Activated B cell treated with CpG ODN at 0.5 μM for 24 hours (primary cell): ENCODE data around the gene ANKRD13A. TPM values are rescaled to one million over a fixed set of nuclear protein-coding genes. Genes with fewer than 3 reads are reported as not detected.

Experiments used
- ATAC-seq: fragments of 200-7000 bp; cut with Tn5 transposase; one replicate; pipeline ENCODE4 v1.10.0; 2021; ENCODE audit warnings: low read depth, mild to moderate bottlenecking, moderate library complexity
- CTCF ChIA-PET: fragments of 350-600 bp; sonication (Branson Sonifier 250); formaldehyde crosslinking; loops from one replicate; lab custom pipeline; 2021; ENCODE audit warnings: antibody characterized with exemption; lab: Charles Lee
- POLR2A ChIA-PET: fragments of 350-600 bp; sonication (Branson Sonifier 250); formaldehyde crosslinking; loops from one replicate; lab custom pipeline; 2021; ENCODE audit warnings: antibody characterized with exemption; lab: Charles Lee
- DNase-seq: peaks from one replicate; pipeline ENCODE4 v3.0.0; 2022
- H3K27ac Mint-ChIP-seq: one replicate; pipeline ENCODE4 v1.8.0; 2020; ENCODE audit warnings: mixed read lengths
- H3K27me3 Mint-ChIP-seq: one replicate; pipeline ENCODE4 v1.8.0; 2021; ENCODE audit warnings: mixed read lengths
- H3K36me3 Mint-ChIP-seq: one replicate; pipeline ENCODE4 v1.8.0; 2021; ENCODE audit warnings: low read depth, mixed read lengths
- H3K4me1 Mint-ChIP-seq: one replicate; pipeline ENCODE4 v1.8.0; 2021; ENCODE audit warnings: mixed read lengths
- H3K4me3 Mint-ChIP-seq: one replicate; pipeline ENCODE4 v1.8.0; 2020; ENCODE audit warnings: mild to moderate bottlenecking, mixed read lengths
- H3K9me3 Mint-ChIP-seq: one replicate; pipeline ENCODE4 v1.8.0; 2020; ENCODE audit warnings: mixed read lengths
- intact Hi-C: fragments of 100-400 bp; cut with micrococcal nuclease; formaldehyde crosslinking; loops from one replicate; pipeline ENCODE4 v1.15.1; 2024
- total RNA-seq: library from RNA; stranded (reverse); gene quantifications from 2 replicates; pipeline ENCODE4 v1.2.3, GENCODE V29; 2022
- TF ChIP-seq, protein P1 (sequence below): fragments of 200-600 bp; IDR thresholded peaks from one replicate; pipeline ENCODE4 v1.8.0; 2022; ENCODE audit warnings: antibody characterized with exemption, mild to moderate bottlenecking

The ANKRD13A gene
- total RNA-seq, 1 donor from 2014 or later: 135 TPM

- DNase-seq: no peak
- H3K27ac Mint-ChIP-seq: peak overlapping the region; percentile 98
- intact Hi-C loops: loop anchor here (2.0 to 10.0 kb wide), 3 partner anchors 116 to 1406 kb away; partner anchors contain the start of genes ATP2A2, GLTP and SH2B3
- ChIA-PET POLR2A (interaction anchor here (0.5 to 13.7 kb wide), 13 partner anchors 10 to 1594 kb away, joined by 3 to 251 read pairs (median 4); partner anchors contain the start of genes FAM216A and GPN3), CTCF (interaction anchor here (1.4 to 3.0 kb wide), 2 partner anchors 13 to 32 kb away, joined by 3 to 12 read pairs; no protein-coding TSS in a partner anchor)
- no peaks in the 10 kb centered on the region for H3K27me3 Mint-ChIP-seq
- H3K4me1 Mint-ChIP-seq: peaks cover 86% of the 10 kb centered on the region
- peaks cover 27% of the 10 kb centered on the region for H3K36me3 Mint-ChIP-seq
- TF ChIP-seq, protein P1, sequence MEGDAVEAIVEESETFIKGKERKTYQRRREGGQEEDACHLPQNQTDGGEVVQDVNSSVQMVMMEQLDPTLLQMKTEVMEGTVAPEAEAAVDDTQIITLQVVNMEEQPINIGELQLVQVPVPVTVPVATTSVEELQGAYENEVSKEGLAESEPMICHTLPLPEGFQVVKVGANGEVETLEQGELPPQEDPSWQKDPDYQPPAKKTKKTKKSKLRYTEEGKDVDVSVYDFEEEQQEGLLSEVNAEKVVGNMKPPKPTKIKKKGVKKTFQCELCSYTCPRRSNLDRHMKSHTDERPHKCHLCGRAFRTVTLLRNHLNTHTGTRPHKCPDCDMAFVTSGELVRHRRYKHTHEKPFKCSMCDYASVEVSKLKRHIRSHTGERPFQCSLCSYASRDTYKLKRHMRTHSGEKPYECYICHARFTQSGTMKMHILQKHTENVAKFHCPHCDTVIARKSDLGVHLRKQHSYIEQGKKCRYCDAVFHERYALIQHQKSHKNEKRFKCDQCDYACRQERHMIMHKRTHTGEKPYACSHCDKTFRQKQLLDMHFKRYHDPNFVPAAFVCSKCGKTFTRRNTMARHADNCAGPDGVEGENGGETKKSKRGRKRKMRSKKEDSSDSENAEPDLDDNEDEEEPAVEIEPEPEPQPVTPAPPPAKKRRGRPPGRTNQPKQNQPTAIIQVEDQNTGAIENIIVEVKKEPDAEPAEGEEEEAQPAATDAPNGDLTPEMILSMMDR: no peak
- ATAC-seq: no peak
- H3K9me3 Mint-ChIP-seq: no peaks in the 10 kb centered on the region
- H3K4me3 Mint-ChIP-seq: peak overlapping the region; percentile 93
Measured at GRCh38 chr12:109998241-109998903, 858 bp upstream of the ANKRD13A start.

GRCh38 chr12:109999649-109999971 is 380 bp downstream of the ANKRD13A start:
- Mint-ChIP-seq H3K4me3 (peak overlapping the region; percentile 99), H3K36me3 (peaks cover 29% of the 10 kb centered on the region), H3K27me3 (no peaks in the 10 kb centered on the region), H3K27ac (peak overlapping the region; percentile 95), H3K9me3 (no peaks in the 10 kb centered on the region), H3K4me1 (peaks cover 85% of the 10 kb centered on the region)
- POLR2A ChIA-PET: interaction anchor here (0.6 to 13.7 kb wide), 12 partner anchors 9 to 606 kb away, joined by 3 to 251 read pairs (median 4); no protein-coding TSS in a partner anchor
- DNase-seq (no peak), ATAC-seq (no peak)
- intact Hi-C loops: loop anchor here (1.0 to 10.0 kb wide), 5 partner anchors 13 to 1405 kb away; partner anchors contain the start of genes ATP2A2, C12orf76, GLTP and SH2B3
- TF ChIP-seq, protein P1: no peak
- CTCF ChIA-PET: interaction anchor here (3.0 kb wide), 1 partner anchor 12 kb away, joined by 12 read pairs; no protein-coding TSS in a partner anchor

- Mint-ChIP-seq H3K36me3 (peaks cover 29% of the 10 kb centered on the region), H3K27me3 (no peaks in the 10 kb centered on the region), H3K4me3 (peak overlapping the region; percentile 99), H3K9me3 (no peaks in the 10 kb centered on the region), H3K4me1 (peaks cover 85% of the 10 kb centered on the region), H3K27ac (peak overlapping the region; percentile 95)
- intact Hi-C loops: loop anchor here (1.0 to 10.0 kb wide), 6 partner anchors 12 to 1438 kb away; partner anchors contain the start of genes ATP2A2, C12orf76, GLTP and ISCU
- DNase-seq (no peak), ATAC-seq (no peak)
- TF ChIP-seq, protein P1: no peak
- ChIA-PET CTCF (interaction anchor here (3.0 kb wide), 1 partner anchor 12 kb away, joined by 12 read pairs; no protein-coding TSS in a partner anchor), POLR2A (interaction anchor here (0.6 to 13.7 kb wide), 8 partner anchors 10 to 606 kb away, joined by 3 to 251 read pairs (median 5); no protein-coding TSS in a partner anchor)
Measured at GRCh38 chr12:109999983-110000505, 814 bp downstream of the ANKRD13A start.

- H3K27me3 Mint-ChIP-seq: no peaks in the 10 kb centered on the region
- H3K9me3 Mint-ChIP-seq: no peaks in the 10 kb centered on the region
- H3K4me1 Mint-ChIP-seq: peaks cover 90% of the 10 kb centered on the region
- ATAC-seq: no peak
- peak overlapping the region; percentile 99 for H3K4me3 Mint-ChIP-seq
- peak overlapping the region; percentile 95 for H3K27ac Mint-ChIP-seq
- intact Hi-C loops: loop anchor here (5.0 kb wide), 1 partner anchor 1439 kb away; the partner anchor contains the start of genes ISCU and SART3
- ChIA-PET POLR2A (interaction anchor here (0.6 to 13.7 kb wide), 2 partner anchors 11 to 108 kb away, joined by 3 to 251 read pairs; no protein-coding TSS in a partner anchor), CTCF (no interaction called here)
- DNase-seq: no peak
- TF ChIP-seq, protein P1: no peak
- H3K36me3 Mint-ChIP-seq: peaks cover 26% of the 10 kb centered on the region
Measured at GRCh38 chr12:110001596-110001995, 2.4 kb downstream of the ANKRD13A start.
